Measurements from ENCODE around the gene TUBGCP3. TPM values are rescaled to one million over a fixed set of nuclear protein-coding genes. Genes with fewer than 3 reads are reported as not detected.

The TUBGCP3 gene
- total RNA-seq, 4 donors from 2014 or later = 21.9 to 60.9 (median 32.0) TPM

DNA sequence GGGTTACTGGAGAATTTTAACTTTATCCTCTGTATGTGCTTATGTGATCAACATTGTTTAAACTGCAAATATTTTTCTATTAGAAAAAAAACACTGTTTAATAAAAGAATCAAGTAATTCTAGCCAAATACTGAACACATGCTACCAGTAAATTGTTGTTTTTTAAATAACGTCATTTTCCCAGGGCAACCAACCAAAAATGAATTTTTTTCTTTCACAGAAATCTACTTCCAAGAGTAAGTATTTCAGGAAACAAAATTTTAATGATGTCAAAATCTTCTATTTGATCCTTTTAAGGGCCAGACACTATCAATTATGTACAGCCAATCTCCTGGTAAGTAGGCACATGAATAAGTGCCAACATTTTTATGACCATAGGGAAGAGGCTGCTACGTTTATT, 57.1 kb downstream of the TUBGCP3 start:
- 39% methylated on average over 2 of the region's 2 CpGs for WGBS
- TF ChIP-seq POLR2AphosphoS5 (IDR thresholded peaks at IDR 0.05) (no peak), EP300 (IDR thresholded peaks at IDR 0.05) (no peak), POLR2A (IDR thresholded peaks at IDR 0.05) (no peak)
- TF ChIP-seq, protein P1, sequence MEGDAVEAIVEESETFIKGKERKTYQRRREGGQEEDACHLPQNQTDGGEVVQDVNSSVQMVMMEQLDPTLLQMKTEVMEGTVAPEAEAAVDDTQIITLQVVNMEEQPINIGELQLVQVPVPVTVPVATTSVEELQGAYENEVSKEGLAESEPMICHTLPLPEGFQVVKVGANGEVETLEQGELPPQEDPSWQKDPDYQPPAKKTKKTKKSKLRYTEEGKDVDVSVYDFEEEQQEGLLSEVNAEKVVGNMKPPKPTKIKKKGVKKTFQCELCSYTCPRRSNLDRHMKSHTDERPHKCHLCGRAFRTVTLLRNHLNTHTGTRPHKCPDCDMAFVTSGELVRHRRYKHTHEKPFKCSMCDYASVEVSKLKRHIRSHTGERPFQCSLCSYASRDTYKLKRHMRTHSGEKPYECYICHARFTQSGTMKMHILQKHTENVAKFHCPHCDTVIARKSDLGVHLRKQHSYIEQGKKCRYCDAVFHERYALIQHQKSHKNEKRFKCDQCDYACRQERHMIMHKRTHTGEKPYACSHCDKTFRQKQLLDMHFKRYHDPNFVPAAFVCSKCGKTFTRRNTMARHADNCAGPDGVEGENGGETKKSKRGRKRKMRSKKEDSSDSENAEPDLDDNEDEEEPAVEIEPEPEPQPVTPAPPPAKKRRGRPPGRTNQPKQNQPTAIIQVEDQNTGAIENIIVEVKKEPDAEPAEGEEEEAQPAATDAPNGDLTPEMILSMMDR (IDR thresholded peaks at IDR 0.05) = no peak
- no peaks in the 10 kb centered on the region for H3K9me3 ChIP-seq
- no peak for DNase-seq (ENCODE audit: low spot score in 2 of 2)
- no peak overlapping the region for H3K27ac ChIP-seq
- H3K4me1 ChIP-seq = no peaks in the 10 kb centered on the region
- no peak overlapping the region for H3K4me3 ChIP-seq
- H3K36me3 ChIP-seq = peaks cover 8% of the 10 kb centered on the region
- H3K27me3 ChIP-seq = no peaks in the 10 kb centered on the region

DNA sequence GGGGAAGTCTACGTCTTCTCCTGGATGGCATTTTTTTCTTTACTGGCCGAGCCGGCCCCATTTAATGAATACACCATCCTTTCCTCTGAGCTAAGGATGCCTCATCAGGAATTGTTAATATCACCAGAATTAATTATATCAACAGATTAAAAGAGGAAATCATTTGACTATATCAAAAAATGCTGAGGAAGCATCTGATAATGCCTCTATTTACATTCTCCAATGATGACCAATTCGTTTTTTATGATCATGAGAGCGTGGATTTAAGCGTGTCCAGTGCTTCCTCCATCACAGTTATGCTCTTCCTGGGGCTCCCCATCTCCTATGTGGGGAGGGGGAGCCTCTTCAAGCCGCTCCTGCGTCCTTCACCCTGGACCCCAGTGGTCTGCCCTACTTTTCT, 58.7 kb downstream of the TUBGCP3 start:
- Histone ChIP-seq H3K4me1 (no peaks in the 10 kb centered on the region), H3K27me3 (no peaks in the 10 kb centered on the region), H3K27ac (no peak overlapping the region), H3K4me3 (no peak overlapping the region), H3K9me3 (no peaks in the 10 kb centered on the region), H3K36me3 (peaks cover 24% of the 10 kb centered on the region)
- TF ChIP-seq POLR2AphosphoS5 (IDR thresholded peaks at IDR 0.05) (no peak), EP300 (IDR thresholded peaks at IDR 0.05) (no peak), POLR2A (IDR thresholded peaks at IDR 0.05) (no peak)
- TF ChIP-seq, protein P1 (IDR thresholded peaks at IDR 0.05) = no peak
- DNase-seq (ENCODE audit: low spot score in 2 of 2) = no peak
- WGBS = 95% methylated on average over 8 of the region's 8 CpGs

DNA sequence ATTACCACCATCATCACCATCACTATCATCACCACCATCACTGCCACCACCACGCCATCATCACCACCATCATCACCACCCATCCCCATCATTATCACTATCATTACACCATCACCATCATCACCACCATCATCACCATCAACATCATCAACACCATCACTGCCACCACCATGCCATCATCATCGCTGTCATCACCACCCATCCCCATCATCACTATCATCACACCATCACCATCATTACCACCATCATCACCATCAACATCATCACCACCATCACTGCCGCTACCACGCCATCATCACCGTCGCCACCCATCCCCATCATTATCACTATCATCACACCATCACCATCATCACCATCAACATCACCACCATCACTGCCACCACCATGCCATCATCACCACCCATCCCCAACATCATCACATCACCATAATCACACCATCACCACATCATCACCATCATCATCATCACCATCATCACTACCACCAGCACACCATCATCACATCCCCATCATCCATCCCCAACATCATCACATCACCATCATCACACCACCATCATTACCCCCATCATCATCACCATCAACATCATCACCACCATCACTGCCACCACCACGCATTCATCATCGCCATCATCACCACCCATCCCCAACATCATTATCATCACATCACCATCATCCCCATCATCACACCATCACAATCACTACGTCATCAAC, 61.7 kb downstream of the TUBGCP3 start:
- Histone ChIP-seq H3K9me3 (no peaks in the 10 kb centered on the region), H3K27ac (no peak overlapping the region), H3K4me1 (no peaks in the 10 kb centered on the region), H3K4me3 (no peak overlapping the region), H3K36me3 (peaks cover 52% of the 10 kb centered on the region), H3K27me3 (no peaks in the 10 kb centered on the region)
- no peak for DNase-seq (ENCODE audit: low spot score in 2 of 2)
- WGBS = 97% methylated on average over 9 of the region's 9 CpGs
- no peak for TF ChIP-seq EP300 (IDR thresholded peaks at IDR 0.05)
- TF ChIP-seq, protein P1 (IDR thresholded peaks at IDR 0.05) = no peak
- no peak for TF ChIP-seq POLR2AphosphoS5 (IDR thresholded peaks at IDR 0.05)
- no peak for TF ChIP-seq POLR2A (IDR thresholded peaks at IDR 0.05)

DNA sequence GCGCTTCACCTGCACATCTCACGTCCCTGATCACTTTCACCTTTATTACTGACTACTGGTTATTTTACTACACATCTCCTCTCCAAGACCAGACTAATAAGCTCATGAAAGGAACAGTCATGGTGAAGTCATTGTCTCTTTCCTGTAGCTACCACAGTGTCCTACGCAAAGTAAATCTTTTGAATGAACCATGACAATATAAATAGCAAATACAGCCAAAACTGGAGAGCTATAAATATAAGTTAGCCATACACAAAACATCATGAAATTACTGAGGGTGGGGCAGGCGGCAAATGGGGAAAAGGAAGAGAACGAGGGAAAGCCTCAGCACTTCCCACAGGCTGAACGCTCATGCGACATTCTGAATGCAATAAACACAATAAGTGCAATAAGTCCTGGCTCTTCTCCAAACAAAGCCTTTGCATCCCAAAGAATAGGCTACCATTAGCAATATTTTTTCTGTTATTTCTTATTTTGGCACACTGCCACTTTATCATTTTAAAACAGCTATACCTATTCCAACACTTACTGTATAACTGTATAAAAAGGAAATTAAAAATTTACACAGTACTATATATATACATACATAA, 62.5 kb downstream of the TUBGCP3 start:
- no peak for TF ChIP-seq POLR2A (IDR thresholded peaks at IDR 0.05)
- TF ChIP-seq, protein P1 (IDR thresholded peaks at IDR 0.05) = no peak
- no peak for TF ChIP-seq POLR2AphosphoS5 (IDR thresholded peaks at IDR 0.05)
- TF ChIP-seq EP300 (IDR thresholded peaks at IDR 0.05) = no peak
- Histone ChIP-seq H3K4me3 (no peak overlapping the region), H3K27me3 (no peaks in the 10 kb centered on the region), H3K36me3 (peaks cover 57% of the 10 kb centered on the region), H3K9me3 (no peaks in the 10 kb centered on the region), H3K27ac (no peak overlapping the region), H3K4me1 (no peaks in the 10 kb centered on the region)
- DNase-seq (ENCODE audit: low spot score in 2 of 2) = no peak
- 91% methylated on average over 7 of the region's 7 CpGs for WGBS

DNA sequence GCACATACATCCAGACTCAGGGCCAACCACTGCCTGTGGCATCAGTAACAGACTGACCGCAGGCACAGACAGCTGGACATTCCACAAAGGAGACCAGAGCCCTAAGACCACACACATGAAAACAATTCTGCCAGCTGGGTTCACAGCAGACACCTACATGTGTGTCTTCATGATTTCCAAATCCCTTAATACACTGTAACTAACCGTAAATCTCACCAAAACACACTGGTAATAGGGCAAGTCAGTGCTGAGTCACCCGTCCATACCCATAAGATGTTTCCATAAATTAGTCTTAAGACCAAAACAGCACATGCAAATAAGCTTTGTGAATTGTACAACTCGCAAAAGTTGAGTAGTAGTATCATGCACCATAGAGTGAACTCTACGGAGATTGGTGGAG, 65.4 kb downstream of the TUBGCP3 start:
- DNase-seq (ENCODE audit: low spot score in 2 of 2) = no peak
- Histone ChIP-seq H3K36me3 (peaks cover 79% of the 10 kb centered on the region), H3K4me3 (no peak overlapping the region), H3K9me3 (no peaks in the 10 kb centered on the region), H3K4me1 (no peaks in the 10 kb centered on the region), H3K27ac (no peak overlapping the region), H3K27me3 (no peaks in the 10 kb centered on the region)
- TF ChIP-seq POLR2A (IDR thresholded peaks at IDR 0.05) (no peak), EP300 (IDR thresholded peaks at IDR 0.05) (no peak), POLR2AphosphoS5 (IDR thresholded peaks at IDR 0.05) (no peak)
- TF ChIP-seq, protein P1 (IDR thresholded peaks at IDR 0.05) = no peak
- WGBS = 98% methylated on average over 5 of the region's 5 CpGs
